OCI-LY1 (cell line): ENCODE measurements around the gene ZNF747.

Experiments
- H2AFZ ChIP-seq: fragments of 200-600 bp; sonication (generic), shearing (Covaris generic); 2 replicates; pipeline ENCODE4 v1.6.0; 2014; ENCODE audit warnings: antibody characterized with exemption, mild to moderate bottlenecking, low read length
- H3F3A ChIP-seq: fragments of 200-600 bp; sonication (generic), shearing (Covaris generic); 2 replicates; pipeline ENCODE4 v1.6.0; 2014; ENCODE audit warnings: mild to moderate bottlenecking, antibody characterized with exemption, low read length, moderate library complexity; ENCODE audit not compliant: insufficient read depth
- H3K27ac ChIP-seq: fragments of 200-600 bp; sonication (generic); 2 replicates; pipeline ENCODE4 v1.5.1; 2014; ENCODE audit warnings: low read length, mixed run types, mild to moderate bottlenecking, low read depth; ENCODE audit not compliant: poor library complexity, severe bottlenecking
- H3K27me3 ChIP-seq: fragments of 200-600 bp; sonication (generic); 2 replicates; pipeline ENCODE4 v1.6.0; 2014; ENCODE audit warnings: antibody characterized with exemption, mild to moderate bottlenecking, low read length, moderate library complexity; ENCODE audit not compliant: insufficient read depth
- H3K36me3 ChIP-seq: fragments of 200-600 bp; sonication (generic); 2 replicates; pipeline ENCODE4 v1.6.1; 2014; ENCODE audit warnings: mild to moderate bottlenecking, antibody characterized with exemption, low read length, moderate library complexity, mixed read lengths; ENCODE audit not compliant: insufficient read depth
- H3K4me1 ChIP-seq: fragments of 200-600 bp; sonication (generic); 2 replicates; pipeline ENCODE4 v1.5.1; 2014; ENCODE audit warnings: mild to moderate bottlenecking, low read length, moderate library complexity; ENCODE audit not compliant: insufficient read depth, severe bottlenecking
- H3K4me2 ChIP-seq: fragments of 200-600 bp; sonication (generic), shearing (Covaris generic); 2 replicates; pipeline ENCODE4 v1.6.1; 2014; ENCODE audit warnings: low read length
- H3K4me3 ChIP-seq: fragments of 200-600 bp; sonication (generic); 2 replicates; pipeline ENCODE4 v1.5.1; 2014; ENCODE audit warnings: low read length, low read depth, mild to moderate bottlenecking, mixed read lengths; ENCODE audit not compliant: poor library complexity, severe bottlenecking
- H3K79me2 ChIP-seq: fragments of 200-600 bp; shearing (Covaris generic); 2 replicates; pipeline ENCODE4 v1.6.1; 2016; ENCODE audit warnings: mixed run types, low read length, mixed read lengths; ENCODE audit not compliant: insufficient read depth
- H3K9ac ChIP-seq: fragments of 200-600 bp; sonication (generic), shearing (Covaris generic); 2 replicates; pipeline ENCODE4 v1.6.1; 2014; ENCODE audit warnings: mild to moderate bottlenecking, low read length, mixed read lengths
- H3K9me2 ChIP-seq: fragments of 200-600 bp; sonication (generic), shearing (Covaris generic); 2 replicates; pipeline ENCODE4 v1.6.1; 2014; ENCODE audit warnings: low read depth, mild to moderate bottlenecking, low read length, mixed read lengths
- H3K9me3 ChIP-seq: fragments of 200-600 bp; shearing (Covaris generic); 2 replicates; pipeline ENCODE4 v1.6.1; 2014; ENCODE audit warnings: low read length, mixed read lengths
- H4K20me1 ChIP-seq: fragments of 200-600 bp; sonication (generic), shearing (Covaris generic); 2 replicates; pipeline ENCODE4 v1.6.0; 2016; ENCODE audit warnings: mild to moderate bottlenecking, low read length; ENCODE audit not compliant: insufficient read depth
- EZH2 ChIP-seq: fragments of 200-600 bp; sonication (generic), shearing (Covaris generic); IDR thresholded peaks from 2 replicates; pipeline ENCODE4 v1.8.0; 2017; ENCODE audit warnings: borderline replicate concordance, mixed run types, mild to moderate bottlenecking, antibody characterized with exemption, low read length, moderate library complexity, mixed read lengths
- TF ChIP-seq, protein P1 (sequence below): fragments of 200-600 bp; sonication (generic), shearing (Covaris generic); IDR thresholded peaks from 2 replicates; pipeline ENCODE4 v1.5.1; 2017; ENCODE audit warnings: mild to moderate bottlenecking, antibody characterized with exemption, low read length, moderate library complexity, mixed read lengths

The ZNF747 gene

DNA sequence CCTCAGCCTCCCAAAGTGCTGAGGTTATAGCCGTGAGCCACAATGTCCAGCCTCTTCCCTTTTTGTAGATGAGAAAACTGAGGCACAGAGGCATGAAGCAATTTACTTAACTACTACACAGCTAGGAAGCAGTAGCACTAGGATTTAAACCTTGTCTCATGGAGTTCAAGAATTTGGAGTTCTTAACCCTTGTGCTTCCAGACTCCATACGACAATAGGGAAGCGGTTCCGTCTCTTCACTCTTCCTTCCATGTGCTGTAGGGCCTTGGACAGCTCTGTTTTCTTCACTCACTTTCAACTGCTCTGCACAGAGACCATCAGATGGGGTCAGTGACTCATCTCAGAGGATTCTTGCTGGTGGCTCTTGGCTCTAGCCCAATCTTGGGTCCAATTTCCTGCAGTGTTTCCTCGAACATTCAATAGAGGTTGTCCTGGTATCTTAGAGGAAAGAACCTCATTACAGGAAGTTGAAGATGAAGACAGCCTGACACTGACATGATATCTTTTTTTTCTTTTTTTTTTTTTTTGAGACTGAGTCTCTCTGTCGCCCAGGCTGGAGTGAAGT lies 42.8 kb downstream of the ZNF747 start:
- Histone ChIP-seq H3F3A (no peaks in the 10 kb centered on the region), H3K9me3 (no peaks in the 10 kb centered on the region), H3K27me3 (no peaks in the 10 kb centered on the region), H2AFZ (no peak overlapping the region), H3K9me2 (no peaks in the 10 kb centered on the region), H3K36me3 (peaks cover 86% of the 10 kb centered on the region), H3K27ac (no peak overlapping the region), H3K4me1 (no peaks in the 10 kb centered on the region), H3K79me2 (no peaks in the 10 kb centered on the region), H3K4me2 (no peak overlapping the region), H3K9ac (no peak overlapping the region), H3K4me3 (no peak overlapping the region), H4K20me1 (no peaks in the 10 kb centered on the region)
- no peak for TF ChIP-seq EZH2
- TF ChIP-seq, protein P1, sequence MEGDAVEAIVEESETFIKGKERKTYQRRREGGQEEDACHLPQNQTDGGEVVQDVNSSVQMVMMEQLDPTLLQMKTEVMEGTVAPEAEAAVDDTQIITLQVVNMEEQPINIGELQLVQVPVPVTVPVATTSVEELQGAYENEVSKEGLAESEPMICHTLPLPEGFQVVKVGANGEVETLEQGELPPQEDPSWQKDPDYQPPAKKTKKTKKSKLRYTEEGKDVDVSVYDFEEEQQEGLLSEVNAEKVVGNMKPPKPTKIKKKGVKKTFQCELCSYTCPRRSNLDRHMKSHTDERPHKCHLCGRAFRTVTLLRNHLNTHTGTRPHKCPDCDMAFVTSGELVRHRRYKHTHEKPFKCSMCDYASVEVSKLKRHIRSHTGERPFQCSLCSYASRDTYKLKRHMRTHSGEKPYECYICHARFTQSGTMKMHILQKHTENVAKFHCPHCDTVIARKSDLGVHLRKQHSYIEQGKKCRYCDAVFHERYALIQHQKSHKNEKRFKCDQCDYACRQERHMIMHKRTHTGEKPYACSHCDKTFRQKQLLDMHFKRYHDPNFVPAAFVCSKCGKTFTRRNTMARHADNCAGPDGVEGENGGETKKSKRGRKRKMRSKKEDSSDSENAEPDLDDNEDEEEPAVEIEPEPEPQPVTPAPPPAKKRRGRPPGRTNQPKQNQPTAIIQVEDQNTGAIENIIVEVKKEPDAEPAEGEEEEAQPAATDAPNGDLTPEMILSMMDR = no peak

DNA sequence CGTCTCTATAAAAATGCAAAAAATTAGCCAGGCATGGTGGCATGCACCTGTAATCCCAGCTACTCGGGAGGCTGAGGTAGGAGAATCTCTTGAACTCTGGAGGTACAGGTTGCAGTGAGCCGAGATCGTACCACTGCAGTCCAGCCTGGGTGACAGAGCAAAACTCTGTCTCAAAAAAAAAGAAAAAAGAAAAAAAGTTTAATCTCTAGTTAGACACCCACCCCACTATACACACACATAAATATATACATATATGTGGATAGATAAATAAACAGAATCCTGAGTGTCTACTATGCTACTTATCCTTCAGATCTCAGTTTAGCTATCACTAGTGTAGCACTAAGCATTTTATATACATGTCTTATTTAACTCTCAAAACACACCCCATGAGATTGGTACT lies 43.4 kb downstream of the ZNF747 start:
- H3K79me2 ChIP-seq = no peaks in the 10 kb centered on the region
- H3K9me2 ChIP-seq = no peaks in the 10 kb centered on the region
- H3K9ac ChIP-seq = no peak overlapping the region
- H3K4me2 ChIP-seq = no peak overlapping the region
- peaks cover 86% of the 10 kb centered on the region for H3K36me3 ChIP-seq
- H3K4me1 ChIP-seq = no peaks in the 10 kb centered on the region
- no peaks in the 10 kb centered on the region for H3F3A ChIP-seq
- H3K27ac ChIP-seq = no peak overlapping the region
- no peaks in the 10 kb centered on the region for H3K27me3 ChIP-seq
- no peaks in the 10 kb centered on the region for H3K9me3 ChIP-seq
- H2AFZ ChIP-seq = no peak overlapping the region
- no peaks in the 10 kb centered on the region for H4K20me1 ChIP-seq
- no peak overlapping the region for H3K4me3 ChIP-seq
- no peak for TF ChIP-seq EZH2
- TF ChIP-seq, protein P1 = no peak

DNA sequence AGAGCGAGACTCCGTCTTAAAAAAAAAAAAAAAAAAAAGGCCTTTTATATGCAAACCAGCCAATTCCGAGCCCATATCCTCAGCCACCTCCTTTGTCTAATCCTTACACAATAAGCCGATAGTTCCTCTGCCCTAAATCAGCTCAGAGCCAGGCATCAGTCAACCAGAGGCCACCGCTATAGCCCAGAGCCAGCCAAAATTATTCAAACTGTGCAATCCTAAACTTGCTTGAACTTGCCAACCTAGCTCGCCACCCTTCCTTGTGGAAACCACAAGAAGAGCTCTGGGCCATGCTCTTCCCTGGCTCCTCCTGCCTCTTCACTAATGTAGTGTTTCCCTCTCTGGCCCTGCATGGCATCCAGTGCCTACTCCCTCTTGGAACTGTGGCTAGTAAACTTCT lies 44.4 kb downstream of the ZNF747 start:
- Histone ChIP-seq H2AFZ (no peak overlapping the region), H3K4me1 (no peaks in the 10 kb centered on the region), H3K4me3 (no peak overlapping the region), H3K27me3 (no peaks in the 10 kb centered on the region), H3K9me3 (no peaks in the 10 kb centered on the region), H3K9ac (no peak overlapping the region), H4K20me1 (no peaks in the 10 kb centered on the region), H3K9me2 (no peaks in the 10 kb centered on the region), H3K27ac (no peak overlapping the region), H3K79me2 (no peaks in the 10 kb centered on the region), H3K4me2 (no peak overlapping the region), H3F3A (no peaks in the 10 kb centered on the region), H3K36me3 (peaks cover 89% of the 10 kb centered on the region)
- TF ChIP-seq EZH2 = no peak
- TF ChIP-seq, protein P1 = no peak
